Activated CD4-positive, alpha-beta T cell treated with anti-CD3 and anti-CD28 coated beads for 48 hours (primary cell): ENCODE measurements around the gene CEP83.
"Not testable (repeated sequence)": the region's sequence is repeated elsewhere in the genome, so short reads cannot be mapped to it uniquely, and the experiment has no call there.

Source experiments
- DNase-seq: peaks from one replicate; pipeline ENCODE4 v3.0.0-alpha.2; 2020

The CEP83 gene

DNA sequence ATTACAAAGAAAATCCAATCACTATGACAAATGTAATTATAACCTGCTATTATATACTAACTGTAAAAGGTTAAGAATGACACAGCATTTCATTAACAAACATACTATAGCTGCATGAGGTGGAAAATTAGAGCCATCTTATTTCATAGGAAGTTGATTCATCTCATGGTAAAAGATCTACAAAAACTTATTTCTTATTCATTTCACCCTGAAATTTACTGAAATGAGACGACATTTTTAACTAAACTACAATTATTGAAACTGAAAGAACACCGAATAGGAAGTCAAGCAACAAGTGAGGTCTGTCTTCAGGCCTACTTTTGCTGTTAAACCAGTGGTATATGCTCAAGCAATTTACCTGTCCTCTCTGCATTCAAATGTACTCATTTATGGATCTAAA, 87.2 kb downstream of the CEP83 start:
- DNase-seq = no peak

DNA sequence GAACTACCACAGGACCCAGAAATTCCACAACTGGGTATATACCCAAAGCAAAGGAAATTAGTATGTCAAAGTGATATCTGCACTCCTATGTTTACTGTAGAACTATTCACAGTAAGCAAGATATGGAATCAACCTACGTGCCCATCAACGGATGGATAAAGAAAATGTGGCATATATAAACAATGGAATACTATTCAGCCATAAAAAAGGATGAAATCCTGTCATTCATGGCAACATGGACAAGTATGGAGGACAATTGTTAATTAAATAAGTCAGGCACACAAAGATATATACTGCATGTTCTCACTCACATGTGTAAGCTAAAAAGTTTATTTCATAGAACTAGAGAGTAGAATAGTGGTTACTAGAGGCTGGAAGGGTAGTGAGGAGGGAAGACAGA, 97.0 kb downstream of the CEP83 start:
- no peak for DNase-seq

DNA sequence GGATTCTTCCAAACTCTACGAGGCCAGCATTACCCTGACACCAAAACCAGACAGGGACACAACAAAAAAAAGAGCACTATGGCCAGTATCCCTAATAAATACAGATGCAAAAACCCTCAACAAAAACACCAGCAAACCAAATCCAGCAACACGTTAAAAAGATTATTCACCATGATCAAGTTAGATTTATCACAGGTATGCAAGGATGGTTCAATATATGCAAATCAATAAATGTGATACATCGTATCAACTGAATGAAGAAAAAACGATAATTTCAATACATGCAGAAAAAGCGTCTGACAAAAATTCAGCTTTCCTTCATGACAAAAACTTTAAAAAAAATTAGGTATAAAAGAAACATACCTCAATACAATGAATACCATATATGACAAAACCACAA, 99.9 kb downstream of the CEP83 start:
- no peak for DNase-seq

DNA sequence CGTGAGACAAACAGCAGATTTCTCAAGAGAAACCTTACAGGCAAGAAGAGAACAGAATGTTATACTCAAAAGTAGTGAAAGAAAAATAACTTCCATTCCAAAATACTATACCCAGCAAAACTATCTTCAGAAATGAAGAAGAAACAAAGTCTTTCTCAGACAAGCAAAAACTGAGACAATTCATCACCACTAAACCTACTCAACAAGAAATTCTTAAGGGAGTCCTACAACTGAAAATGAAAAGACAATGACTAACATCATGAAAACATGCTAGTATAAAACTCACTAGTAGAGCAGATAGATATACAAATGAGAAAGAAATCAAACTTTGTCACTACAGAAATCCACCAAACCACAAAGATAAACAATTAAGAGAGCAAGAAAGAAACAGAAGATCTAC, 106.5 kb downstream of the CEP83 start:
- DNase-seq = no peak

DNA sequence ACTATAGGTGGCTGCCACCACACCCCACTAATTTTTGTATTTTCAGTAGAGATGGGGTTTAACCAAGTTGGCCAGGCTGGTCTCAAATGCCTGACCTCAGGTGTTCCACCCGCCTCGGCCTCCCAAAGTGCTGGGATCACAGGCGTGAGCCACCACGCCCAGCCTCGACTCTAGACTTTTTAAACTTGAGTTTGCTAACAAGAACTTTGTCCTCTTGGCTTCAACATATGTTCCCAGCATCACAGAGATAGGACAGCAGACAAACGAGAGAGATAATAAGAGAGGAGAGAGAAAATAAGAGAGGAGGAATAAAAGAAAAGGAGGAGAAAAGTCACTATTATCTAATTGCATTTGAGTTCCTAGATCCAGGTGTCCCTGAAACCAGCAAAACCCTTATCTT, 119.1 kb downstream of the CEP83 start:
- DNase-seq = no peak

DNA sequence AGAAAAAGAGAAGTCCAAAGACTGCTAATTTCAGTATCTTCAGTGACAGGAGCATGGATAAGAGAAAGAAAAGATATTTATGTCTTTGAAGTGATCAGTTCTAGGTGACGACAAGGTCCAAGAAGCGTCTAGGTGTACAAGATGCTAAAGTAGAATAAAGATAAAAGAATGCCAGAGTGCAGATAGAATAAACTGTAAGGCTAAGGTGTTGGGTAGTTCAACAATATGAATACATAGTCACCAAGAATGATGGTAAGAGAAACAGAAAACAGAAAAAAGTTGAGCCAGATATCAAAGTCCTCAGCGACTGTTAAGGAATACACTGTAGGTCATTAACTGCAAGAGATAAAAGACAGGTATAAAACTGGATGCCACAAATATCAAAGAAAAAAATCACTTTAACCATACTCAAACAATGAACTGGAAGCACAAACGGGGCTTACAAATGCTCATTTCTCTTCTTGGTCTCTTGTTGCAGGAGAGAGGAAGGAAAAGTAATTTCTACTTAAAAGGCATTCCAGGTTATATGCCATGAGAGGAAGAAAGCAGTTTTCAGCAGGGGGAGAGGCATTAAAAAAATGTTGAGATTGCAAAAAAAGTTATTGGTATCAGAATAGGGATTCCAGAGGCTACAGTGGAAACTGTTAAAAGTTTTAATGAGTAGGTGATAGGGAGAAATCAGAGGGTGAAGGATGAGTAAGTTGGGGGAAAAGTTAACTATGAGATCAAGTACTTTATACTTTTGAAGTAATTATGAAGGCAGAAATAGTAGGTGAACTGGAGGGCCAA, 121.5 kb downstream of the CEP83 start:
- DNase-seq = no peak

DNA sequence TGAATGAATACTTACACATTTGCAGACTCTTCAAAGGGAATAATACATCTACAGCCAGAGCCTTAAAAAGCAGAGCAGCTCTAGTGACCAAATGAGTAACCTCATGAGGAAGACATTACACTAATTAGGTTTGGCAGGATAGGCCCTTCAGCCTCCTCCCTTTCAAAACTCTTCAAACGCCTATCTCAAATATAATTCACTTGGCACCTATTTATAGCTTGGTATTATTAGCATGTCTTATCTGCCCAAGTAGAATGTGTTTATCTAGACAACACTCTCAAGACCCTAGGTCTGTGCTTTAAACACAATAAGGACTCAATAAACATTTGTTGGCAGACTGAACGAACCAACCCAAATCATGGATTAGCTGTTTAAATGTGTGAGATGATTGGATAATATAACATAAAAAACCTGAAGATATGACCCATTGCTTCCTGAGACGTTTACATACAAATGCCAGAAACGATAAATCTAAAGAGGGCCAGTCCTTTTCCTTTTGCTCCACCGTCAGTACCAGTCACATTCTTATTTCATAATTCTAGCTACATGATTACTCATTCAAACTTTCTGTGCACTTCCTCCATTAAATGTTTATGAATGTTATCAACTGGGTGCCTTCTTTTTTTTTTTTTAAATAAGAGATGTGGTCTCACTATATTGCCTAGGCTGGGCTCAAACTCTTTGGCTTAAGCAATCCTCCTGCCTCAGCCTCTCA, 123.3 kb downstream of the CEP83 start:
- DNase-seq = no peak

DNA sequence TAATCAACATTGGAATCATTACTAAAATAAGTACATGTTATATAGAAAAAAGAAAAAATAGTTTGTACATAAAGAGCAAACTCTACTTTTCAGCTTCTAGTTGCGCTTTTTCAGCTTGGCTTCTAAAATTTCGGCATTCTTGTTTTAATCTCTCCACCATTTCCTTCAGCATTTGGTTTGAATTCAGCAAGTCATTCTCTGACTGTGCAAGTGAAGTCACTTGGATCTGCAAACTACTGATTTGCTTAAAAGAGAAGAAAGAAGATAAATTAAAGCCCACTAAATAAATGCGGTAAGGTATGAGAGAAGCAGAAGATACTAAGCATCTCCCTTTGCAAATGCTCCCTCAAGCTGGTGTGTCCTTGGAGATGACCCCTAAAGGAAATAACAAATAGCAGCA, 126.3 kb downstream of the CEP83 start:
- DNase-seq = no peak

DNA sequence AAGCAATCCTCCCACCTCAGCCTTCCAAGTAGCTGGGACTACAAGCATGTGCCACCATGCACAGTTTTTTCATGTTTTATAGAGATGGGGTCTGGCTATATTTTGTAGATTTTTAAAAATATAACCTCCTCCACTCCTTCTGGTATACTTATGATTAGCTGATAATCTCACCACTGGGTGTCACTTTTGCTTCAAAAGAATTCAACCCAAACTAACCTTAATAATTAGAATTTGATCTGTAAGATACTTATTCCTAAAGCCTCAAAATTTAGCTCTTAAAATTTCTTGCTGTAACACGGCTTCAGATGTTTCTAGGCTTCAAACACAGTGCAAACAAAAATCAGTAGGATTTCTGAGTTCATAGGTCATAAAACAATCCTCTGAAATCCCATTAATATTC, 130.3 kb downstream of the CEP83 start:
- DNase-seq = no peak

DNA sequence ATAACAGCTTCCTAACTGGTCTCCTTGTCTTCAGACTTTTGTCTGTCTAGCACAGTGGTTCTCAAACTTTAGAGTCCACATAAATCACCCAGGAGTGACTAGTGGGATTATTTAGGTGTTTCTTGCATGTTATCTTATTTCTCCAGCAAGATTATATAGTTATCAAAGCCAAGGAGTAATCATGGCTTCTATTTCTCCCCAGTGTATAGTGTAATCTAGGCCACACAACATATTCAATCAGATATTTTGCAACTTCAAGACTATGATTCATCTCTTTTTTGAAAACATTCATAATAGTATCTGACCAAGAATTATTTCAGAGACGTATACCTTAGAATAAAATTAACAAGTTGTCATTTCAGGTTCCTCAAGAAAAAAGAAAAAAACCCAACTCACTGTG, 131.9 kb downstream of the CEP83 start:
- no peak for DNase-seq

DNA sequence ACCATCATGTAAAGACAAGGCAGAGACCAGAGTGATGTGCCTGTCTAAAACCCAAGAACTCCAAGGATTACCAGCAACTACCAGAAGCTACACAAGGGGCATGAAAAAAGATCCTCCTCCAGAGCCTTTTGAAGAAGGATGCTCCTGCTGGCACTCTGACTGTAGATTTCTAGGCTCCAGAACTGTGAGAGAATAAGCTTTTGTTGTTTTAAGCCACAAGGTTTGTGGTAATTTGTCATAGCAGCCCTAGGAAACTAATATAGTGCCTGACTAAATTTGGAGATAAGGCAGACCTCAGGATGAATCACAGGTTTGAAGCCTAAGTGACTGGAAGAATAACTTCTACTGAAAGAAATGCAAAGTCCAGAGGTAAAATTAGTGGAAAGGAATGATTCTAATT, 132.9 kb downstream of the CEP83 start:
- peak; percentile 7 for DNase-seq

DNA sequence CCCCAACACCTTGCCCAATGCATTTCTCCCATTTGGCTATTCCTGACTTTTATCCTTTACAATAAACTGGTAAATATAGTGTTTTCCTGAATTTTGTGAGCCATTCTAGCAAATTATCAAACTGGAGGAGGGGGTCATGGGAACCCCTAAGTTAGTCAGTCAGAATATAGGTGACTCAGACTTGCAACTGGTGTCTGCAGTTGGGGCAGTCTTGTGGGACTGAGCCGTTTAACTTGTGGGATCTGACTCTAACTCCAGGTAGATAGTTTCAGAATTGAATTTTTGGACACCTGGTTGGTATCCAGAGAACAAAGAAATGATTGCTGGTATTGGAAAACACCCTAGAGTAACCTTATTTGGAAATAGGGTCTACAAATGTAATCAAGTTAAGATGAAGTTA, 133.4 kb downstream of the CEP83 start:
- no peak for DNase-seq

DNA sequence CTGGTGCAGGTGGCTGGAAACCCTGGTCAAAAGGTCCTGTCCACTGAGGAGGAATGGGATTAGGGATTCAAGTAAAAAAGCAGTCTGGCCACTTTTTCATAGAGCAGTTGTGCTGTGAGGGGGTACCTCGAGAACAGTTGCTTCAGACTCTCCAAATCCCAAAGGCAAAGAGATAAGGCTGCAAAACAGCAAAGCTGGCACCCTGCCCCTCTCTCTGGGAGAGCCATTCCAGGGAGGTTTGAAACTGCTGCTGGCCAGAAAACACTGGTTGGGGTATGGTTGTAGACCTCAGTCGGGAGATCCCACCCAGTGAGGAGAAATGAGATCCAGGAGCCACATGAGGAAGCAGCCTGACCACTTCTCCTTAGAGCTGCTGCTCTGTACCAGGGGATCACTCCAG, 137.3 kb downstream of the CEP83 start:
- DNase-seq = no peak

DNA sequence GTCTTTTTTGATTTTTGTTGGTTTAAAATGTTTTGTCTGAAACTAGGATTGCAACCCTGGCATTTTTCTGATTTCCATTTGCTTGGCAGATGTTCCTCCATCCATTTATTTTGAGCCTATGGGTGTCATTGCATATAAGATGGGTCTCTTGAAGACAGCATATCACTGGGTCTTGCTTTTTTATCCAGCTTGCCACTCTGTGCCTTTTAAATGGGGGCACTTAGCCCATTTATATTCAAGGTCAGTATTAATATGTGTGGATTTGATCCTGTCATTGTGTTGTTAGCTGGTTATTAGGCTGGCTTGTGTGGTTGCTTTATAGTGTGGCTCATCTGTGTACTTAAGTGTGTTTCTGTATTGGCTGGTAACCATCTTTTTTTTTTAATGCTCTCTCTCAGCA, 139.6 kb downstream of the CEP83 start:
- DNase-seq = no peak

DNA sequence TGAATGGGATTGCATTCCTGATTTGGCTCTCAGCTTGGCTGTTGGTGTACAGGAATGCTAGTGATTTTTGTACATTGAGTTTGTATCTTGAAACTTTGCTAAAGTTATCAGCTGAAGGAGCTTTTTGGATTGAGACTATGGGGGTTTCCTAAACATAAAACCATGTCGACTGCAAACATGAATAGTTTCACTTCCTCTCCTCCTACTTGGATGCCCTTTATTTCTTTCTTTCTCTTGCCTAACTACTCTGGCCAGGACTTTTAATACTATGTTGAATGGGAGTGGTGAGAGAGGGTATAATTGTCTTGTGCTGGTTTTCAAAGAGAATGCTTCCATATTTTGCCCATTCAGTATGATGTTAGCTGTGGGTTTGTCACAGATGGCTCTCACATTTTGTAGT, 141.5 kb downstream of the CEP83 start:
- DNase-seq = no peak

DNA sequence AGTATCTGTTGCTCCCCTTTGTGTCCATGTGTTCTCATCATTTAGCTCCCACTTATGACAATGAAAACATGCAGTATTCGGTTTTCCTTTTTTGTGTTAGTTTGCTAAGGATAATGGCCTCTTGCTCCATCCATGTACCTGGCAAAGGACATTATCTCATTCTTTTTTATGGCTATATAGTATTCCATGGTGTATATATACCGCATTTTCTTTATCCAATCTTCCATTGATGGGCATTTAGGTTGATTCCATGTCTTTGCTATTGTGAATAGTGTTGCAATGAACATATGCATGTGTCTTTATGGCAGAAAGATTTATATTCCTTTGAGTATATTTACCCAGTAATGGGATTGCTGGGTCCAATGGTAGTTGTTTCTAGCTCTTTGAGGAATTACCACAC, 143.1 kb downstream of the CEP83 start:
- DNase-seq = not testable (repeated sequence)

DNA sequence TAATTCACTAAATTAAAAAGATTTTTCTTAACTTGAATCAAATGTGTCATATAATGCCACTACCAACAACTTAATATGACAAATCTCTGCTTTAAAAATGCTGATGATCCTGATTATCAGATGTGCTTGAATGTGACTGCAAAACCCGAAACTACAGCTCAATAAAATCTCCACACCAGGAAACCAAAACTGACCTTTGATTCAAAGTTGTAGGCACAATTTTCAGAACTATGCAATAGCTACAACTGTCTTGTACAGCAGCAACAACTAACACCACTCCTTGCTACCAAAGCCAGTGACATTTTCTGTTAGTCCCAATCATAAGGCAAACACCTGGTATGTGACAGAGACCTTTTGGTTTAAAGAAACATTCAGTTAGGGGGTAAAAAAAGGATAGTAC, 147.3 kb downstream of the CEP83 start:
- DNase-seq = no peak

DNA sequence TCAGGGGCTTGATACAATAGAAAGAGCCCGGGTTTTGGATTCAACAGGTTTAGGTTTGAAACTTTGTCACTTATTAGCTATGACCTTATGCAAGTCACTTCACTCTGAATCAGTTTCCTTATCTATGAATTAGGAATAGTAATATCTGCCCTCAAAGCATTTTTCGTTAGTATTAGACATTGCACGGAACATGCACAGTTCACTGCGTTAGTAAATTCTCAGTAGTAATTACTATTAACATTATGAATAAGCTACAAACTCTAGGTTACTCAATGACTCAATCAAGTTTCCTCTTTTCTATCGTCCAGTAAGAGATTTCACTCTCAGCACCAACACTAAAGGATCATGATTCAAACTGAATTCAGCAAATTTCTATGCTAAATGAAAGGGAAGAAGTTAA, 150.3 kb downstream of the CEP83 start:
- no peak for DNase-seq

DNA sequence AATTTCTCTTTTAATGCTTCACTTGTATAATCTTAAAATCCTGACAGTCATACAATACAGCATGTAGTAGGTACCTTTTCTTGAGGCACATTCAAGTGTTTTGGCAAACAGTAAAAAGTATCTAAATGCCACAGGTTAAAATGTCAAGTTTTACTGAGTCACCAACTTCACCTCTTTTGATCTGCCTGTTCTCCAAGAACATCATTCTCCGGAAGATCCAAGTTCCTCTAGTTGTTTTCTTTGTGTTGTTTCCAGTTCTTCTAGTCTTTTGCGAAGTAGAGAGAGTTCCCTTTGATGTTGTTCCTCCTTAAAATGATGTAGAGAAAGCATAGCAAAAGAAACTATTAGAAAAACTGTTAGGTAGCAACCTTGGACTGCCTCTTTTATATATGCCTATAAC, 151.1 kb downstream of the CEP83 start:
- no peak for DNase-seq

DNA sequence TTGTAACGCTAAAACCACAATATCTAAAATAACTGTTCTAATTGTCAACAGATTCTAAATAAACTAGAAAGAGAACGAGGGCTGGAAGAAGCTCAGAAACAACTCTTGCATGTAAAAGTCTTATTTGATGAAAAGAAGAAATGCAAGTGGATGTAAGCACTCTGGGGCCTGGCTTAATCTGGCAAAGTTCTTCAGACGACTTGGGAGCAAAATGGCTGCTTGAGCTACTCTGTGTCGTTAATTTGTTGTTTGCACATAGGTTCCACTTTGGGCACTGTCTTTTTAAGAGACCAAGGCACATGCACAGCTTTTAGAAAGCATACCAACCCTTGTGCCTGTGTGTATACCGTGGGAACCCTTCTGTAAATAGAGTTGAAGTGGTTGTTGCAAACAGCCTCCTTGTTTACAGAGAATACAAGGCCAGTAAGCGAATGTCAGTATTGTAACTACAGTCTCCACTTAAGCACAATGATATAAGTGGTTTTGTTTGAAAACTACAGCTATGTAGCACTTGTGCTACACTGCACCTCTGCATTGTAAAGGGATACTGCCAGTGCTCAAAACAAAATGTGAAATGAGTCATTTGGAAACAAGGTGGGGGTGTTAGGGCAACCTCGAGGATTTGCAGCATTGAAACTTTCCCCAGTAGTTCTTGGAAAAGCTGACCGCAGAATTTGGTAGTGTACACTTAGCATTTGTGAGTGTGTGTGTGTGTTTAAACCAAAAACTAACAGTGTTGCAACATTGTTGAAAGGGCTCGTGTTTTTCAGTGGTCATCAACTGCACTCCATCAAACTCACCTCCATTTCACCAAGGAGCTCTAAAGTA, 154.3 kb downstream of the CEP83 start:
- DNase-seq = peak; percentile 55

DNA sequence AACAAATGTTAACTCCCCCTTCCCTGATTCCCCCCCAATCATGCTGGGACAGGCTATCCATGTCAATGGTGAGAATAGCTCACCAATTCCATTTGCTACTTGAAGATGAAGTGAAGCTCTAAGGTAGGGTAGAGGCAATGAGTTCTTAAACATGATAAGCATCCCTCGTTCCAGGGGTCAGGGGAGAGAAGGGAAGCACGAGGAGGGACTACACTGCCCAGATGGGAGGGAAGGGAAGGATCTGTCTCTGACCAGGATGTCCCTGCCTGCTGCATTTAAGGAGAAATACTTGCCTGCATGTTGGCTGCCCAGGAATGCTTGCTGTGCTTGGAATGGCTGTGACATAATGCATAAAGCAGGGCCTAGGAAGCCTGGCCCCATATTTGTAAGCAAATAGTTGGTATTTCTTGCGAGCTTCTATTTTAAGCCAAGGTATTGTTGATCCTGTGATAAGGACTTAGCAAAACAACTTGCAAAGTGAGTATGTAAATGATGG, 155.1 kb downstream of the CEP83 start:
- no peak for DNase-seq

DNA sequence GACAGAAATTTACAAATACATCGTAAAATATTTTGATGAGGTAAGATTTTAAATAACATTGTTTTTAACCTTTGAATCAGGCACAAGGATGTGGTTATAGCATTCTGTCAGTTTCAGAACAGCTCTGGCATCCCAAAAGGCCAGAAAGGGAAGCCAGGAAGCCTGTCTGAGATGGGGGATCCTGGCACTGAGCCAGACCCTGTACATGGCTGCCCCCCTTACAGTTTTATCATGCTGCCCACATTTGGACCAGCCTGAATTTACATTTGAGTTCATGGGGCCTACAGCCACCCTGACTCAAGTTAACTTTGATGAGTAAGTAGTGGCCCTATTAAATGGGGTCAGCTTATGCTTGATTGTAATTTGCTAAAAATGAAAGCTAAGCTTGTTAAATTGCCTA, 155.7 kb downstream of the CEP83 start:
- no peak for DNase-seq

DNA sequence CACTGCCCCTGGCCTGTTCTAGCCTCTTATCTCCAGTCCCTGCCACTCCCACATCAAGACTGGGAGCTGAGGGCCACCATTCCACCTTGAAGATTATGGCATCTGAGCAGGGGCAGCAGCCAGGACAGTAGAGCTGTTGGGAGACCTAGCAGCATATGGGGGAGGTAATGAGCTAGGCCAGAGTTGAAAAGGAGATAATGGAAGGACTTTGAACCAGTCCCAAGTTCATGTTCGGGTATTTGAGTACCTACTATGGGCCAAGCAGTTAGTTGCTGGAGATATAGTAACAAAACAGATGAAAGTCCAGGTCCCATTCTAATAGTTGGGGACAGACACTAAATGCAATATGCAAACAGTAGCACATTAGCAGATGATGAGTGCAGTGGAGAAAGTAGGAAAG, 159.8 kb downstream of the CEP83 start:
- DNase-seq = no peak
